ENCODE measurements around the gene ADAM10. TPM values are rescaled to one million over a fixed set of nuclear protein-coding genes. Genes with fewer than 3 reads are reported as not detected.

The ADAM10 gene
- total RNA-seq, 1 experiment from 2014 or later = 133 TPM

- no peak for TF ChIP-seq GABPB1 (CRISPR knock-in tag; IDR thresholded peaks at IDR 0.05)
- TF ChIP-seq, protein P1, sequence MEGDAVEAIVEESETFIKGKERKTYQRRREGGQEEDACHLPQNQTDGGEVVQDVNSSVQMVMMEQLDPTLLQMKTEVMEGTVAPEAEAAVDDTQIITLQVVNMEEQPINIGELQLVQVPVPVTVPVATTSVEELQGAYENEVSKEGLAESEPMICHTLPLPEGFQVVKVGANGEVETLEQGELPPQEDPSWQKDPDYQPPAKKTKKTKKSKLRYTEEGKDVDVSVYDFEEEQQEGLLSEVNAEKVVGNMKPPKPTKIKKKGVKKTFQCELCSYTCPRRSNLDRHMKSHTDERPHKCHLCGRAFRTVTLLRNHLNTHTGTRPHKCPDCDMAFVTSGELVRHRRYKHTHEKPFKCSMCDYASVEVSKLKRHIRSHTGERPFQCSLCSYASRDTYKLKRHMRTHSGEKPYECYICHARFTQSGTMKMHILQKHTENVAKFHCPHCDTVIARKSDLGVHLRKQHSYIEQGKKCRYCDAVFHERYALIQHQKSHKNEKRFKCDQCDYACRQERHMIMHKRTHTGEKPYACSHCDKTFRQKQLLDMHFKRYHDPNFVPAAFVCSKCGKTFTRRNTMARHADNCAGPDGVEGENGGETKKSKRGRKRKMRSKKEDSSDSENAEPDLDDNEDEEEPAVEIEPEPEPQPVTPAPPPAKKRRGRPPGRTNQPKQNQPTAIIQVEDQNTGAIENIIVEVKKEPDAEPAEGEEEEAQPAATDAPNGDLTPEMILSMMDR (IDR thresholded peaks at IDR 0.05) = no peak
- TF ChIP-seq GRHL2 (CRISPR knock-in tag; IDR thresholded peaks at IDR 0.05; ENCODE audit: insufficient replicate concordance, severe bottlenecking) = no peak
- TF ChIP-seq EMX1 (CRISPR knock-in tag; IDR thresholded peaks at IDR 0.05) = no peak
- POLR2A ChIA-PET = no interaction called here
- Mint-ChIP-seq H3K4me3 (no peak overlapping the region), H3K27me3 (ENCODE audit: low read depth) (no peaks in the 10 kb centered on the region), H3K4me1 (peaks cover 20% of the 10 kb centered on the region), H3K27ac (no peak overlapping the region), H3K9me3 (peaks cover 12% of the 10 kb centered on the region), H3K36me3 (peaks cover 9% of the 10 kb centered on the region; the same call in 1 of the 2 replicates)
- CTCF ChIA-PET = no interaction called here
- no peak for DNase-seq (ENCODE audit: low spot score)
- ATAC-seq = no peak
These were observed 189.5 kb downstream of the ADAM10 start for GRCh38 chr15:58559904-58560588.

GRCh38 chr15:58558777-58559176 lies 190.7 kb downstream of the ADAM10 start:
- ChIA-PET CTCF (no interaction called here), POLR2A (no interaction called here)
- DNase-seq (ENCODE audit: low spot score) = no peak
- ATAC-seq = no peak
- peaks cover 23% of the 10 kb centered on the region for H3K4me1 Mint-ChIP-seq
- no peak overlapping the region for H3K27ac Mint-ChIP-seq
- peaks cover 12% of the 10 kb centered on the region for H3K9me3 Mint-ChIP-seq
- H3K4me3 Mint-ChIP-seq = no peak overlapping the region
- H3K27me3 Mint-ChIP-seq (ENCODE audit: low read depth) = no peaks in the 10 kb centered on the region
- peaks cover 9% of the 10 kb centered on the region; the same call in 1 of the 2 replicates for H3K36me3 Mint-ChIP-seq
- TF ChIP-seq, protein P2, sequence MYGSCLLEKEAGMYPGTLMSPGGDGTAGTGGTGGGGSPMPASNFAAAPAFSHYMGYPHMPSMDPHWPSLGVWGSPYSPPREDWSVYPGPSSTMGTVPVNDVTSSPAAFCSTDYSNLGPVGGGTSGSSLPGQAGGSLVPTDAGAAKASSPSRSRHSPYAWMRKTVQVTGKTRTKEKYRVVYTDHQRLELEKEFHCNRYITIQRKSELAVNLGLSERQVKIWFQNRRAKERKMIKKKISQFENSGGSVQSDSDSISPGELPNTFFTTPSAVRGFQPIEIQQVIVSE (CRISPR knock-in tag; IDR thresholded peaks at IDR 0.05; ENCODE audit: borderline replicate concordance) = no peak
- TF ChIP-seq ATF2 (CRISPR knock-in tag; IDR thresholded peaks at IDR 0.05; ENCODE audit: borderline replicate concordance, low read depth) (no peak), ELF4 (CRISPR knock-in tag; IDR thresholded peaks at IDR 0.05; ENCODE audit: low read depth) (no peak), RORB (CRISPR knock-in tag; IDR thresholded peaks at IDR 0.05) (no peak), SP1 (CRISPR knock-in tag; conservative IDR thresholded peaks at IDR 0.05) (no peak), FOXK1 (CRISPR knock-in tag; IDR thresholded peaks at IDR 0.05) (no peak), JUN (CRISPR knock-in tag; IDR thresholded peaks at IDR 0.05) (no peak), ZNF121 (CRISPR knock-in tag; IDR thresholded peaks at IDR 0.05) (no peak), EMX1 (CRISPR knock-in tag; IDR thresholded peaks at IDR 0.05) (no peak), TCF7 (CRISPR knock-in tag; IDR thresholded peaks at IDR 0.05; ENCODE audit: low read depth) (no peak)
- TF ChIP-seq, protein P3, sequence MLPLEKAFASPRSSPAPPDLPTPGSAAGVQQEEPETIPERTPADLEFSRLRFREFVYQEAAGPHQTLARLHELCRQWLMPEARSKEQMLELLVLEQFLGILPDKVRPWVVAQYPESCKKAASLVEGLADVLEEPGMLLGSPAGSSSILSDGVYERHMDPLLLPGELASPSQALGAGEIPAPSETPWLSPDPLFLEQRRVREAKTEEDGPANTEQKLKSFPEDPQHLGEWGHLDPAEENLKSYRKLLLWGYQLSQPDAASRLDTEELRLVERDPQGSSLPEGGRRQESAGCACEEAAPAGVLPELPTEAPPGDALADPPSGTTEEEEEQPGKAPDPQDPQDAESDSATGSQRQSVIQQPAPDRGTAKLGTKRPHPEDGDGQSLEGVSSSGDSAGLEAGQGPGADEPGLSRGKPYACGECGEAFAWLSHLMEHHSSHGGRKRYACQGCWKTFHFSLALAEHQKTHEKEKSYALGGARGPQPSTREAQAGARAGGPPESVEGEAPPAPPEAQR (CRISPR knock-in tag; IDR thresholded peaks at IDR 0.05) = no peak
- TF ChIP-seq, protein P4, sequence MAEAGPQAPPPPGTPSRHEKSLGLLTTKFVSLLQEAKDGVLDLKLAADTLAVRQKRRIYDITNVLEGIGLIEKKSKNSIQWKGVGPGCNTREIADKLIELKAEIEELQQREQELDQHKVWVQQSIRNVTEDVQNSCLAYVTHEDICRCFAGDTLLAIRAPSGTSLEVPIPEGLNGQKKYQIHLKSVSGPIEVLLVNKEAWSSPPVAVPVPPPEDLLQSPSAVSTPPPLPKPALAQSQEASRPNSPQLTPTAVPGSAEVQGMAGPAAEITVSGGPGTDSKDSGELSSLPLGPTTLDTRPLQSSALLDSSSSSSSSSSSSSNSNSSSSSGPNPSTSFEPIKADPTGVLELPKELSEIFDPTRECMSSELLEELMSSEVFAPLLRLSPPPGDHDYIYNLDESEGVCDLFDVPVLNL (CRISPR knock-in tag; IDR thresholded peaks at IDR 0.05; ENCODE audit: borderline replicate concordance, low read depth) = no peak
- TF ChIP-seq, protein P5, sequence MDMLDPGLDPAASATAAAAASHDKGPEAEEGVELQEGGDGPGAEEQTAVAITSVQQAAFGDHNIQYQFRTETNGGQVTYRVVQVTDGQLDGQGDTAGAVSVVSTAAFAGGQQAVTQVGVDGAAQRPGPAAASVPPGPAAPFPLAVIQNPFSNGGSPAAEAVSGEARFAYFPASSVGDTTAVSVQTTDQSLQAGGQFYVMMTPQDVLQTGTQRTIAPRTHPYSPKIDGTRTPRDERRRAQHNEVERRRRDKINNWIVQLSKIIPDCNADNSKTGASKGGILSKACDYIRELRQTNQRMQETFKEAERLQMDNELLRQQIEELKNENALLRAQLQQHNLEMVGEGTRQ (CRISPR knock-in tag; IDR thresholded peaks at IDR 0.05) = no peak
